K562 (cell line): ENCODE results near the gene CREG1. TPM values are rescaled to one million over a fixed set of nuclear protein-coding genes. Genes with fewer than 3 reads are reported as not detected.
A peak's percentile ranks its signal among the peaks of the same experiment; 100 is the strongest.

Experiments
- DPF2 ChIP-seq: fragments of 450-650 bp; IDR thresholded peaks from 2 replicates; pipeline ENCODE4 v1.6.1; 2016
- ESRRA ChIP-seq: fragments of 450-650 bp; IDR thresholded peaks from 2 replicates; pipeline ENCODE4 v1.6.1; 2014; ENCODE audit warnings: low read depth, mild to moderate bottlenecking, moderate library complexity, borderline replicate concordance
- MBD2 ChIP-seq: sonication (generic); IDR thresholded peaks from 2 replicates; pipeline ENCODE4 v1.6.1; 2016; ENCODE audit warnings: low read depth, borderline replicate concordance
- NEUROD1 ChIP-seq: fragments of 150-350 bp; IDR thresholded peaks from 2 replicates; pipeline ENCODE4 v1.6.1; 2014; ENCODE audit warnings: borderline replicate concordance, low read length, low read depth; ENCODE audit not compliant: partially characterized antibody
- NFATC3 ChIP-seq: fragments of 450-650 bp; IDR thresholded peaks from 2 replicates; pipeline ENCODE4 v1.6.1; 2017; ENCODE audit warnings: mild to moderate bottlenecking
- POLR2A ChIP-seq: fragments of 450-650 bp; conservative IDR thresholded peaks from 2 replicates; pipeline ENCODE4 v1.6.1; 2016
- SAP30 ChIP-seq: fragments of 200-600 bp; sonication (generic); IDR thresholded peaks from 2 replicates; pipeline ENCODE4 v1.6.1; 2012; ENCODE audit warnings: borderline replicate concordance, low read depth, mild to moderate bottlenecking, moderate library complexity, low read length, control low read depth, inconsistent platforms; ENCODE audit not compliant: insufficient read depth, poor library complexity, severe bottlenecking
- SRF ChIP-seq, 2 experiments: fragments of 250-450, 450-650 bp in 1 of 2; sonication (Bioruptor Pico) in 1 of 2; sonication (generic) in 1 of 2; formaldehyde crosslinking; IDR thresholded peaks; 2 replicates each; pipeline versions ENCODE4 v1.5.0 to v1.5.1; 2020 to 2022; ENCODE audit warnings: mild to moderate bottlenecking in 1 of 2, missing genetic modification reagents in 1 of 2
- TAF7 ChIP-seq: fragments of 450-650 bp; IDR thresholded peaks from 2 replicates; pipeline ENCODE4 v1.6.1; 2016; ENCODE audit warnings: missing genetic modification characterization, missing compliant biosample characterization
- YY1 ChIP-seq, 3 experiments: IDR thresholded peaks; 2 replicates each; pipeline ENCODE4 v1.6.1; 2011; ENCODE audit warnings: low read length in 2 of 3, mild to moderate bottlenecking in 2 of 3, moderate library complexity in 2 of 3, borderline replicate concordance in 1 of 3, control low read depth in 1 of 3, low read depth in 1 of 3; ENCODE audit not compliant: insufficient read depth in 3 of 3, insufficient replicate concordance in 2 of 3, control insufficient read depth in 1 of 3, insufficient read length in 1 of 3; ENCODE audit errors: extremely low read depth in 1 of 3
- ZBTB33 ChIP-seq: sonication (generic); formaldehyde crosslinking; IDR thresholded peaks from 2 replicates; pipeline ENCODE4 v1.8.1; 2023; ENCODE audit warnings: mild to moderate bottlenecking, missing genetic modification reagents
- ZBTB43 ChIP-seq: sonication (generic); formaldehyde crosslinking; IDR thresholded peaks from 2 replicates; pipeline ENCODE4 v1.8.0; 2023; ENCODE audit warnings: mild to moderate bottlenecking, missing genetic modification reagents
- ZNF282 ChIP-seq: sonication (generic); formaldehyde crosslinking; IDR thresholded peaks from 2 replicates; pipeline ENCODE4 v1.8.1; 2023; ENCODE audit warnings: missing genetic modification reagents
- ZNF766 ChIP-seq: fragments of 200-800 bp; sonication (Bioruptor generic); conservative IDR thresholded peaks from 2 replicates; pipeline ENCODE4 v1.6.1; 2016; ENCODE audit warnings: missing genetic modification characterization, missing compliant biosample characterization
- polyA plus RNA-seq, 8 experiments: library from polyadenylated mRNA; depleted of rRNA in 4 of 8; stranded (reverse) in 5 of 8; unstranded in 3 of 8; fragments of >200 nt; fragmentation: Nextera tagmentation in 2 of 8; fragmentation: Illumina TruSeq in 1 of 8; extraction: Ambion mirVana in 2 of 8; extraction: Trizol in 1 of 8; gene quantifications; 2 replicates each; pipeline versions ENCODE4 v1.2.1 to v1.2.3, GENCODE V29; 2011 to 2014; ENCODE audit warnings: inconsistent platforms in 1 of 8, missing spikeins in 1 of 8
- total RNA-seq, 7 experiments: library from RNA; depleted of rRNA in 6 of 7; stranded (reverse); fragments of >200 nt in 6 of 7; fragmentation: Illumina TruSeq in 2 of 7; extraction: Trizol in 2 of 7; gene quantifications; 2 replicates each; pipeline versions ENCODE4 v1.2.1 to v1.2.3, GENCODE V29; 2011 to 2021; ENCODE audit warnings: low replicate concordance in 1 of 7
- TF ChIP-seq, protein P1 (sequence below): fragments of 250-450 bp; sonication (Bioruptor Pico); IDR thresholded peaks from 2 replicates; pipeline ENCODE4 v1.5.0; 2021
- TF ChIP-seq, protein P2 (sequence below), 2 experiments: IDR thresholded peaks; 2 replicates each; pipeline ENCODE4 v1.6.1; 2012; ENCODE audit warnings: improper control_type of control experiment in 2 of 2, low read depth in 2 of 2, low read length in 2 of 2, borderline replicate concordance in 1 of 2
- TF ChIP-seq, protein P3 (sequence below): fragments of 250-450 bp; sonication (Bioruptor Pico); IDR thresholded peaks from 2 replicates; pipeline ENCODE4 v1.4.0; 2020

CREG1 gene
- total and polyA plus RNA-seq, 9 of the 15 experiments (the other 6 are each of a cell fraction or from before 2014, with no cell fraction given) = 45.7 to 272 (median 161) TPM

DNA sequence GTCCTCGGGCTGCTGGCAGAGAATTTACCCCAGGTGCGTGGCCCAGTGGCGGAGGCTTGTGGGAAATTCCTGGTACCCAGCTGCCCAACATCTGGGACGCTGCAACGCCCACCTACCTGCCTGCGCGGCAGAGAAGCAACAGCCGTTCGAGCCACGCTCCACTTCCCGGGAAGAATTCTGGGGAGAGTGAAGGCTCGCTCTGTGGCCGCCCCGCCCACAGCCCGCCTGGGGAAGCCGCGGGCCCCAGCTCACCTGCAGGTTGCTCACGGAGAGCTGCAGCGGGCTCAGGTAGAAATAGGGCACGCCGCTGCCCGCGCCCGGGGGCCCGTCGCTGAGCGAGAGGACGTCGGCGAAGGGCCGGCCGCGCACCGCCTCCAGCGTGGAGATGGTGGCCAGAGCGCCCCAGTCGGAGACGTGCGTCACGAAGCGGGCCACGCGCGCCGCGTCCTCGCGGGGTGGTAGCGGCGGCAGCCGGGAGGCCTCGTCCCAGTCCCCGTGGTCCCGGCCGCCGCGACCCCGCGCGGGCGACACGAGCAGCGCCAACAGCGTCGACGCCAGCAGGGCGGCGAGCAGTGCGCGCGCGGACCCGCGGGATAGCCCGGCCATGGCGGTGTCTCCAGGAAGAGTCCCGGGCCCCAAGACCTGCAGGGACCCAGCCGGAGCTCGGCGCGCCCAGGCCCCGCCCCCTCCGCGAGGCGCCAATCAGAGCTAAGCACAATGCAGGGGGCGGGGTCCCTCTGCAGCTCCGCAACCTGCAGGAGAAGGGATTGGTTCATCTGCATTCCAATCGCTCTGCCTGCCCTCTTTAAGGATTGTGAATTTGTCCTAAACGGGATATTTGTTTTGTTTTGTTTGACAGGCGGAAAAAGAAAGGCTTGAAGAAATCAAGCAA lies at the start of gene CREG1 (continued):
- TF ChIP-seq, protein P1, sequence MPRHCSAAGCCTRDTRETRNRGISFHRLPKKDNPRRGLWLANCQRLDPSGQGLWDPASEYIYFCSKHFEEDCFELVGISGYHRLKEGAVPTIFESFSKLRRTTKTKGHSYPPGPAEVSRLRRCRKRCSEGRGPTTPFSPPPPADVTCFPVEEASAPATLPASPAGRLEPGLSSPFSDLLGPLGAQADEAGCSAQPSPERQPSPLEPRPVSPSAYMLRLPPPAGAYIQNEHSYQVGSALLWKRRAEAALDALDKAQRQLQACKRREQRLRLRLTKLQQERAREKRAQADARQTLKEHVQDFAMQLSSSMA (CRISPR knock-in tag) = peak; percentile 84; the same call in 1 of the 2 replicates
- TF ChIP-seq SRF (CRISPR knock-in tag; IDR thresholded peaks at IDR 0.05) (0 out of 4 replicates have a peak, but pooled peaks of 1 of the 2 experiments have one; percentile 44), TAF7 (tag) (peak; percentile 48; the same call in 1 of the 2 replicates), YY1 (IDR thresholded peaks at IDR 0.05; ENCODE audit: borderline replicate concordance in 1 of 3, control insufficient read depth in 1 of 3, extremely low read depth in 1 of 3, insufficient read depth in 3 of 3, insufficient read length in 1 of 3, insufficient replicate concordance in 2 of 3, low read depth in 1 of 3, low read length in 2 of 3) (peak in 2 of 3 experiments; percentile 82 to 85), ZBTB33 (CRISPR knock-in tag) (peak; percentile 65; the same call in 1 of the 2 replicates), NFATC3 (no peak), NEUROD1 (peak; percentile 31), ZBTB43 (peak; percentile 74; the same call in 1 of the 2 replicates), MBD2 (0 out of 2 replicates have a peak, but pooled peaks have one; percentile 27), ESRRA (peak; percentile 38; the same call in 1 of the 2 replicates), ZNF282 (CRISPR knock-in tag) (peak; percentile 71; the same call in 1 of the 2 replicates), ZNF766 (peak; percentile 49; the same call in 1 of the 2 replicates), DPF2 (no peak), POLR2A (peak; percentile 82), SAP30 (peak; percentile 88)
- TF ChIP-seq, protein P2, sequence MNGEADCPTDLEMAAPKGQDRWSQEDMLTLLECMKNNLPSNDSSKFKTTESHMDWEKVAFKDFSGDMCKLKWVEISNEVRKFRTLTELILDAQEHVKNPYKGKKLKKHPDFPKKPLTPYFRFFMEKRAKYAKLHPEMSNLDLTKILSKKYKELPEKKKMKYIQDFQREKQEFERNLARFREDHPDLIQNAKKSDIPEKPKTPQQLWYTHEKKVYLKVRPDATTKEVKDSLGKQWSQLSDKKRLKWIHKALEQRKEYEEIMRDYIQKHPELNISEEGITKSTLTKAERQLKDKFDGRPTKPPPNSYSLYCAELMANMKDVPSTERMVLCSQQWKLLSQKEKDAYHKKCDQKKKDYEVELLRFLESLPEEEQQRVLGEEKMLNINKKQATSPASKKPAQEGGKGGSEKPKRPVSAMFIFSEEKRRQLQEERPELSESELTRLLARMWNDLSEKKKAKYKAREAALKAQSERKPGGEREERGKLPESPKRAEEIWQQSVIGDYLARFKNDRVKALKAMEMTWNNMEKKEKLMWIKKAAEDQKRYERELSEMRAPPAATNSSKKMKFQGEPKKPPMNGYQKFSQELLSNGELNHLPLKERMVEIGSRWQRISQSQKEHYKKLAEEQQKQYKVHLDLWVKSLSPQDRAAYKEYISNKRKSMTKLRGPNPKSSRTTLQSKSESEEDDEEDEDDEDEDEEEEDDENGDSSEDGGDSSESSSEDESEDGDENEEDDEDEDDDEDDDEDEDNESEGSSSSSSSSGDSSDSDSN (IDR thresholded peaks at IDR 0.05; ENCODE audit: borderline replicate concordance in 1 of 2, low read depth in 2 of 2, low read length in 2 of 2) = peak; percentile 41 to 63; a peak in 2 of 4 replicates
- TF ChIP-seq, protein P3, sequence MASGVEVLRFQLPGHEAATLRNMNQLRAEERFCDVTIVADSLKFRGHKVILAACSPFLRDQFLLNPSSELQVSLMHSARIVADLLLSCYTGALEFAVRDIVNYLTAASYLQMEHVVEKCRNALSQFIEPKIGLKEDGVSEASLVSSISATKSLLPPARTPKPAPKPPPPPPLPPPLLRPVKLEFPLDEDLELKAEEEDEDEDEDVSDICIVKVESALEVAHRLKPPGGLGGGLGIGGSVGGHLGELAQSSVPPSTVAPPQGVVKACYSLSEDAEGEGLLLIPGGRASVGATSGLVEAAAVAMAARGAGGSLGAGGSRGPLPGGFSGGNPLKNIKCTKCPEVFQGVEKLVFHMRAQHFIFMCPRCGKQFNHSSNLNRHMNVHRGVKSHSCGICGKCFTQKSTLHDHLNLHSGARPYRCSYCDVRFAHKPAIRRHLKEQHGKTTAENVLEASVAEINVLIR (CRISPR knock-in tag) = peak; percentile 32; the same call in 1 of the 2 replicates
